ENCODE measurements around the gene LNX1. TPM values are rescaled to one million over a fixed set of nuclear protein-coding genes. Genes with fewer than 3 reads are reported as not detected.

The LNX1 gene
- total and polyA plus RNA-seq, 2 of the 13 experiments (the other 11 are each of a cell fraction or from before 2014, with no cell fraction given): 0.49 TPM

- TF ChIP-seq HMGXB4 (CRISPR knock-in tag; IDR thresholded peaks at IDR 0.05; ENCODE audit: borderline replicate concordance in 1 of 2, low read depth in 1 of 2) (0 out of 4 replicates have a peak, but pooled peaks of 1 of the 2 experiments have one; percentile 35), ZBTB25 (CRISPR knock-in tag; IDR thresholded peaks at IDR 0.05) (no peak), HNF4A (CRISPR knock-in tag; IDR thresholded peaks at IDR 0.05) (peak; percentile 77), ZNF574 (CRISPR knock-in tag; IDR thresholded peaks at IDR 0.05) (no peak), HDAC6 (IDR thresholded peaks at IDR 0.05; ENCODE audit: low read depth, low read length) (no peak), NFE2 (CRISPR knock-in tag; IDR thresholded peaks at IDR 0.05) (no peak), SCMH1 (CRISPR knock-in tag; IDR thresholded peaks at IDR 0.05; ENCODE audit: borderline replicate concordance) (no peak), ZNF639 (CRISPR knock-in tag; conservative IDR thresholded peaks at IDR 0.05) (no peak), ZNF550 (CRISPR knock-in tag; IDR thresholded peaks at IDR 0.05; ENCODE audit: borderline replicate concordance) (no peak), ZNF512B (CRISPR knock-in tag; IDR thresholded peaks at IDR 0.05; ENCODE audit: borderline replicate concordance) (0 out of 2 replicates have a peak, but pooled peaks have one; percentile 55), CBFB (CRISPR knock-in tag; IDR thresholded peaks at IDR 0.05) (no peak), SP4 (CRISPR knock-in tag; IDR thresholded peaks at IDR 0.05) (no peak), ZNF317 (CRISPR knock-in tag; IDR thresholded peaks at IDR 0.05) (no peak)
These were observed 83.5 kb downstream of the LNX1 start (continued) for GRCh38 chr4:53507671-53508286.

Measured in HepG2 (cell line).